MM.1S (cell line): ENCODE results near the gene TRAF3.

Source experiments
- DNase-seq: peaks from one replicate; pipeline ENCODE4 v3.0.0-alpha.2; 2015
- H2AFZ ChIP-seq: fragments of 300-600 bp; sonication (generic); 2 replicates; pipeline ENCODE4 v1.6.0; 2016; ENCODE audit warnings: antibody characterized with exemption, low read length
- H3F3A ChIP-seq: fragments of 300-600 bp; sonication (generic); 2 replicates; pipeline ENCODE4 v1.6.1; 2016; ENCODE audit warnings: mild to moderate bottlenecking, antibody characterized with exemption, low read length, moderate library complexity, mixed read lengths; ENCODE audit not compliant: insufficient read depth
- H3K27ac ChIP-seq: fragments of 300-600 bp; sonication (generic); 2 replicates; pipeline ENCODE4 v1.5.1; 2016; ENCODE audit warnings: mild to moderate bottlenecking, low read length
- H3K27me3 ChIP-seq: fragments of 300-600 bp; sonication (generic); replicated peaks from 2 replicates; pipeline ENCODE4 v1.6.0; 2016; ENCODE audit warnings: low read length; ENCODE audit not compliant: insufficient read depth
- H3K36me3 ChIP-seq: fragments of 300-600 bp; sonication (generic); replicated peaks from 2 replicates; pipeline ENCODE4 v1.6.1; 2016; ENCODE audit warnings: mild to moderate bottlenecking, low read length, mixed read lengths; ENCODE audit not compliant: insufficient read depth
- H3K4me1 ChIP-seq: fragments of 300-600 bp; sonication (generic); 2 replicates; pipeline ENCODE4 v1.6.1; 2016; ENCODE audit warnings: low read length, mixed read lengths
- H3K4me2 ChIP-seq: fragments of 300-600 bp; sonication (generic); 2 replicates; pipeline ENCODE4 v1.6.0; 2016; ENCODE audit warnings: low read depth, low read length
- H3K4me3 ChIP-seq: fragments of 300-600 bp; sonication (generic); 2 replicates; pipeline ENCODE4 v1.5.1; 2016; ENCODE audit warnings: low read length, mixed read lengths
- H3K79me2 ChIP-seq: fragments of 300-600 bp; sonication (generic); 2 replicates; pipeline ENCODE4 v1.6.1; 2016; ENCODE audit warnings: mixed run types, low read length, mixed read lengths
- H3K9ac ChIP-seq: fragments of 300-600 bp; sonication (generic); 2 replicates; pipeline ENCODE4 v1.6.1; 2016; ENCODE audit warnings: low read length, mixed read lengths
- H3K9me2 ChIP-seq: fragments of 300-600 bp; sonication (generic); replicated peaks from 2 replicates; pipeline ENCODE4 v1.6.1; 2016; ENCODE audit warnings: mild to moderate bottlenecking, low read length, mixed read lengths; ENCODE audit not compliant: insufficient read depth
- H3K9me3 ChIP-seq: fragments of 300-600 bp; sonication (generic); replicated peaks from 2 replicates; pipeline ENCODE4 v1.6.1; 2016; ENCODE audit warnings: mild to moderate bottlenecking, low read length, mixed read lengths; ENCODE audit not compliant: insufficient read depth
- H4K20me1 ChIP-seq: fragments of 300-600 bp; sonication (generic); 2 replicates; pipeline ENCODE4 v1.6.1; 2016; ENCODE audit warnings: mild to moderate bottlenecking, low read length, moderate library complexity, mixed read lengths; ENCODE audit not compliant: insufficient read depth
- CTCF ChIP-seq: fragments of 300-600 bp; sonication (generic); IDR thresholded peaks from 2 replicates; pipeline ENCODE4 v1.5.1; 2016; ENCODE audit warnings: antibody characterized with exemption, low read length, mixed read lengths
- EZH2 ChIP-seq: fragments of 300-600 bp; sonication (generic); optimal IDR thresholded peaks from 2 replicates; pipeline ENCODE3; 2017; ENCODE audit warnings: low read depth, mild to moderate bottlenecking, antibody characterized with exemption, low read length, mixed read lengths
- EZH2phosphoT487 ChIP-seq: fragments of 300-600 bp; sonication (generic); IDR thresholded peaks from 2 replicates; pipeline ENCODE4 v1.6.1; 2018; ENCODE audit warnings: antibody characterized with exemption, low read length

The TRAF3 gene

GRCh38 chr14:102943454-102943853, 166.2 kb downstream of the TRAF3 start:
- Histone ChIP-seq H3F3A (no peaks in the 10 kb centered on the region), H4K20me1 (no peaks in the 10 kb centered on the region), H3K4me2 (no peak overlapping the region), H3K27me3 (no peaks in the 10 kb centered on the region), H3K4me3 (no peak overlapping the region), H3K9me3 (no peaks in the 10 kb centered on the region), H3K36me3 (no peaks in the 10 kb centered on the region), H3K4me1 (no peaks in the 10 kb centered on the region), H2AFZ (no peak overlapping the region), H3K9ac (no peak overlapping the region), H3K27ac (no peak overlapping the region), H3K79me2 (no peaks in the 10 kb centered on the region), H3K9me2 (no peaks in the 10 kb centered on the region)
- TF ChIP-seq EZH2phosphoT487 (no peak), CTCF (no peak), EZH2 (no peak)
- DNase-seq = no peak

- no peak overlapping the region for H3K4me2 ChIP-seq
- H3K27me3 ChIP-seq = no peaks in the 10 kb centered on the region
- H3K4me1 ChIP-seq = no peaks in the 10 kb centered on the region
- H3K9ac ChIP-seq = no peak overlapping the region
- no peak for TF ChIP-seq CTCF
- no peak for TF ChIP-seq EZH2phosphoT487
- no peaks in the 10 kb centered on the region for H3F3A ChIP-seq
- no peaks in the 10 kb centered on the region for H4K20me1 ChIP-seq
- no peaks in the 10 kb centered on the region for H3K9me2 ChIP-seq
- DNase-seq = no peak
- no peak overlapping the region for H3K27ac ChIP-seq
- H3K9me3 ChIP-seq = no peaks in the 10 kb centered on the region
- H3K36me3 ChIP-seq = no peaks in the 10 kb centered on the region
- H3K79me2 ChIP-seq = no peaks in the 10 kb centered on the region
- H3K4me3 ChIP-seq = no peak overlapping the region
- no peak overlapping the region for H2AFZ ChIP-seq
Observed at GRCh38 chr14:102943979-102944378, 166.7 kb downstream of the TRAF3 start.

DNA sequence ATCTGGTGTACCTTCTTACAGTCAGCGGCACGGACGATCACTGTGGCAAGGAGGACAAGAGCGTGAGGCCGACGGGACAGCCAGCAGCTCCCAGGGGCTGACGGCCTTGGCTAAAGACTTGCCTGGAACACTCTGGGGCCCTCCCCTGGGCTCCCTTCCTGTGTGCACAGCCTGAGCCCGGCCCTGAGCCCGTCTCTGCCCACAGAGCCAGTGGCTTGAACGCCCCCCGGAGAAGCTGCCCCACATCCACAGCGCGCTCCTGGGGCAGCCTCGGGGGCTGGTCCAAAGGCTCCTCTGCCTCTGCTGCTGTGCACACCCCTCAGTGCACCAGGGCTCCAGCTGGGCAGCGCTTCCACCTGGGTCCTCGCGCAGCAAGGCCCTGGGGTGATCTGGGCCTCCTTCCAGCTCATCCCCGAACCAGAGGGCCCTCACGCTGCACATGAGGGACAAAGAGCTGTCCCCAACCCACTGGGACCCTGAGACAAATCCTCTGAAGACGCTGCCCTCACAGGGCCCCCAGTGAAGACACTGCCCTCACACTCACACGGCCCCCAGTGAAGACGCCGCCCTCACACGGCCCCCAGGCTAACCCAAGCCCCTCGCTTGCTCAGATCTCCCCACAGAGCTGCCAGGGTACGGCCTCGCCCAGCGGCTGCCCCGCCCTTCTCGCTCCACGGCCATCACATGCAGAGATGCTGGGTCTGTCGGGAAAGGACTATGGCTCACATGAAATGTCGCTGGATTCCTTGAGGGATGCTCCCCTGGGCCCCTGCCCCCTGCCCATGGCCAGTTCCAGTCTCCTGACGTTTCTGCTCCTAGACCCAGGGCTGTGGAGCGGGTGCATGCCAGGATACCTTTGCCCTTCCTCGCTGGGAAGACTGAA, 167.4 kb downstream of the TRAF3 start:
- Histone ChIP-seq H3K79me2 (no peaks in the 10 kb centered on the region), H3K36me3 (no peaks in the 10 kb centered on the region), H3K9me3 (no peaks in the 10 kb centered on the region), H3K9ac (no peak overlapping the region), H3K27ac (no peak overlapping the region), H4K20me1 (no peaks in the 10 kb centered on the region), H3K4me2 (no peak overlapping the region), H3K4me3 (no peak overlapping the region), H3K9me2 (no peaks in the 10 kb centered on the region), H3K27me3 (no peaks in the 10 kb centered on the region), H2AFZ (no peak overlapping the region), H3F3A (no peaks in the 10 kb centered on the region), H3K4me1 (no peaks in the 10 kb centered on the region)
- no peak for DNase-seq
- TF ChIP-seq EZH2 = no peak
